Testis (tissue), 3 donors: ENCODE results near the gene KDM2A. TPM values are rescaled to one million over a fixed set of nuclear protein-coding genes. Genes with fewer than 3 reads are reported as not detected.

ENCODE experiments used
- DNase-seq: peaks from one replicate; pipeline ENCODE4 v3.0.0-alpha.2; 2019
- H3K27ac ChIP-seq, 2 donors: fragments of 200-600 bp; sonication (generic); one replicate each; pipeline ENCODE4 v1.5.1; 2019
- H3K27me3 ChIP-seq: fragments of 200-600 bp; sonication (generic); one replicate; pipeline ENCODE4 v1.5.1; 2019
- H3K36me3 ChIP-seq: fragments of 200-600 bp; sonication (generic); one replicate; pipeline ENCODE4 v1.5.1; 2017; ENCODE audit warnings: low read depth; ENCODE audit errors: missing control alignments
- H3K4me1 ChIP-seq: fragments of 200-600 bp; sonication (generic); one replicate; pipeline ENCODE4 v1.5.1; 2019
- H3K4me3 ChIP-seq, 2 donors: fragments of 200-600 bp; sonication (generic); one replicate each; pipeline ENCODE4 v1.5.1; 2017 to 2019
- H3K9me3 ChIP-seq: fragments of 200-600 bp; sonication (generic); one replicate; pipeline ENCODE4 v1.5.1; 2017
- CTCF ChIP-seq, 3 experiments: fragments of 450-650 bp in 2 of 3; fragments of 200-600 bp in 1 of 3; sonication (generic) in 1 of 3; IDR thresholded peaks; one replicate each; pipeline ENCODE4 v1.5.1; 2016 to 2019; ENCODE audit warnings: antibody characterized with exemption in 3 of 3, mild to moderate bottlenecking in 2 of 3, moderate library complexity in 1 of 3
- POLR2A ChIP-seq: fragments of 450-650 bp; IDR thresholded peaks from one replicate; pipeline ENCODE4 v1.6.1; 2017; ENCODE audit warnings: antibody characterized with exemption, mild to moderate bottlenecking, moderate library complexity
- WGBS, 2 donors: methylation state at CpG; one replicate each; pipeline ENCODE4 v1.1.5; 2018; 5-methylcytosine and 5-hydroxymethylcytosine counted together
- intact Hi-C: fragments of 100-400 bp; cut with DNase I; formaldehyde crosslinking; loops from one replicate; pipeline ENCODE4 v1.15.1; 2023; ENCODE audit warnings: low total_unique reads
- polyA plus RNA-seq: library from polyadenylated mRNA; stranded (reverse); fragments of 350-450 nt; fragmentation: Illumina TruSeq; extraction: RNeasy Lipid Tissue Mini Kit (QIAGEN cat#74804); gene quantifications from one replicate; pipeline ENCODE4 v1.2.3, GENCODE V29; 2014; ENCODE audit warnings: low read depth, low replicate concordance; ENCODE audit not compliant: insufficient read depth
- total RNA-seq, 2 donors: library from RNA; depleted of rRNA; stranded (reverse); fragments of >200 nt; gene quantifications; one replicate each; pipeline ENCODE4 v1.2.3, GENCODE V29; 2016

The KDM2A gene
- total and polyA plus RNA-seq, 3 donors from 2014 or later: 106 to 169 (median 142) TPM

- Histone ChIP-seq H3K36me3 (no peaks in the 10 kb centered on the region), H3K4me3 (no peak overlapping the region), H3K4me1 (peaks cover 29% of the 10 kb centered on the region), H3K27ac (no peak overlapping the region), H3K27me3 (no peaks in the 10 kb centered on the region), H3K9me3 (no peaks in the 10 kb centered on the region)
- 72 to 81% methylated on average over 9 to 13 of the region's 13 CpGs for WGBS, 2 donors
- intact Hi-C loops: no loop called here
- TF ChIP-seq POLR2A (no peak), CTCF (IDR thresholded peaks at IDR 0.05) (no peak)
- DNase-seq: no peak
These were observed 161.3 kb downstream of the KDM2A start for GRCh38 chr11:67280341-67280787.

- Histone ChIP-seq H3K4me3 (no peak overlapping the region), H3K36me3 (no peaks in the 10 kb centered on the region), H3K9me3 (no peaks in the 10 kb centered on the region), H3K27me3 (no peaks in the 10 kb centered on the region), H3K27ac (no peak overlapping the region), H3K4me1 (peaks cover 23% of the 10 kb centered on the region)
- DNase-seq: no peak
- intact Hi-C loops: no loop called here
- TF ChIP-seq POLR2A: no peak
- TF ChIP-seq CTCF (IDR thresholded peaks at IDR 0.05): no peak
- WGBS, 2 donors: 91 to 96% methylated on average over 12 to 31 of the region's 31 CpGs
These were observed 161.9 kb downstream of the KDM2A start for GRCh38 chr11:67280788-67281551.

GRCh38 chr11:67281552-67282150 lies 162.6 kb downstream of the KDM2A start:
- Histone ChIP-seq H3K9me3 (no peaks in the 10 kb centered on the region), H3K36me3 (no peaks in the 10 kb centered on the region), H3K27me3 (no peaks in the 10 kb centered on the region), H3K4me1 (peaks cover 17% of the 10 kb centered on the region), H3K4me3 (no peak overlapping the region), H3K27ac (no peak overlapping the region)
- TF ChIP-seq CTCF (IDR thresholded peaks at IDR 0.05) (no peak), POLR2A (no peak)
- no peak for DNase-seq
- intact Hi-C loops: no loop called here
- 93 to 95% methylated on average over 20 to 27 of the region's 27 CpGs for WGBS, 2 donors

- 91 to 93% methylated on average over 17 to 20 of the region's 20 CpGs for WGBS, 2 donors
- no peaks in the 10 kb centered on the region for H3K36me3 ChIP-seq
- no peaks in the 10 kb centered on the region for H3K27me3 ChIP-seq
- H3K9me3 ChIP-seq: no peaks in the 10 kb centered on the region
- H3K4me1 ChIP-seq: peaks cover 16% of the 10 kb centered on the region
- no peak overlapping the region for H3K4me3 ChIP-seq
- TF ChIP-seq POLR2A (no peak), CTCF (IDR thresholded peaks at IDR 0.05) (no peak)
- intact Hi-C loops: no loop called here
- DNase-seq: no peak
- H3K27ac ChIP-seq: no peak overlapping the region
These were observed 163.3 kb downstream of the KDM2A start for GRCh38 chr11:67282155-67282875.
